IMR-90 (cell line): Measurements from ENCODE around the gene C10orf62. TPM values are rescaled to one million over a fixed set of nuclear protein-coding genes. Genes with fewer than 3 reads are reported as not detected.

Source experiments
- ATAC-seq: fragments of 200-7000 bp; cut with Tn5 transposase; 2 replicates; pipeline ENCODE4 v1.9.1; 2020; ENCODE audit warnings: low read depth, mild to moderate bottlenecking, moderate library complexity
- BruUV-seq: library from RNA; stranded (reverse); fragments of 400-500 nt; replicated peaks from 2 replicates; lab custom pipeline; 2021; lab: Mats Ljungman, UMichigan
- CTCF ChIA-PET: fragments of 300-600 bp; formaldehyde crosslinking; extraction: SDS; loops from one replicate; lab custom pipeline; 2021; ENCODE audit warnings: antibody characterized with exemption; lab: Yijun Ruan, JAX
- POLR2A ChIA-PET: fragments of 300-600 bp; sonication (Branson Sonifier 250); formaldehyde crosslinking; loops from one replicate; lab custom pipeline; 2022; ENCODE audit warnings: antibody characterized with exemption; ENCODE audit not compliant: unreplicated experiment; lab: Charles Lee
- DNase-seq: peaks from one replicate; pipeline ENCODE4 v3.0.0; 2013
- H2AFZ ChIP-seq: replicated peaks from 2 replicates; pipeline ENCODE3; 2013; ENCODE audit warnings: low read length, mild to moderate bottlenecking; ENCODE audit not compliant: poor library complexity
- H2AK5ac ChIP-seq: 2 replicates; pipeline ENCODE4 v1.6.1; 2013; ENCODE audit warnings: low read depth, low read length, inconsistent platforms
- H2AK9ac ChIP-seq: replicated peaks from 2 replicates; pipeline ENCODE3; 2013; ENCODE audit warnings: mild to moderate bottlenecking, low read depth, low read length, moderate library complexity; ENCODE audit not compliant: poor library complexity
- H2BK120ac ChIP-seq: 2 replicates; pipeline ENCODE4 v1.6.1; 2013; ENCODE audit warnings: low read depth, low read length, inconsistent platforms
- H2BK15ac ChIP-seq: 3 replicates; pipeline ENCODE4 v1.6.1; 2013; ENCODE audit warnings: low read depth, low read length, inconsistent platforms
- H2BK20ac ChIP-seq: 2 replicates; pipeline ENCODE4 v1.6.1; 2013; ENCODE audit warnings: low read depth, mild to moderate bottlenecking, inconsistent platforms, low read length, moderate library complexity
- H2BK5ac ChIP-seq: 2 replicates; pipeline ENCODE4 v1.6.1; 2013; ENCODE audit warnings: mild to moderate bottlenecking, low read depth, low read length, inconsistent platforms; ENCODE audit not compliant: poor library complexity, severe bottlenecking
- H3K14ac ChIP-seq: replicated peaks from 2 replicates; pipeline ENCODE4 v1.6.1; 2013; ENCODE audit warnings: low read depth, low read length, inconsistent platforms
- H3K18ac ChIP-seq: 2 replicates; pipeline ENCODE4 v1.6.1; 2013; ENCODE audit warnings: low read depth, low read length, control low read depth
- H3K23ac ChIP-seq: 2 replicates; pipeline ENCODE4 v1.6.1; 2013; ENCODE audit warnings: low read depth, low read length, inconsistent platforms
- H3K27ac ChIP-seq: 2 replicates; pipeline ENCODE4 v1.5.1; 2013; ENCODE audit warnings: mild to moderate bottlenecking, control low read depth, low read length; ENCODE audit not compliant: insufficient read depth
- H3K27me3 ChIP-seq: 2 replicates; pipeline ENCODE4 v1.6.1; 2013; ENCODE audit warnings: low read length; ENCODE audit not compliant: control insufficient read depth, insufficient read depth
- H3K36me3 ChIP-seq: 2 replicates; pipeline ENCODE4 v1.6.1; 2013; ENCODE audit warnings: low read length, mixed read lengths; ENCODE audit not compliant: control insufficient read depth, insufficient read depth
- H3K4ac ChIP-seq: 2 replicates; pipeline ENCODE4 v1.6.1; 2013; ENCODE audit warnings: low read depth, low read length, inconsistent platforms
- H3K4me1 ChIP-seq: 2 replicates; pipeline ENCODE4 v1.6.1; 2013; ENCODE audit warnings: low read length, mixed read lengths; ENCODE audit not compliant: control insufficient read depth, insufficient read depth
- H3K4me2 ChIP-seq: 2 replicates; pipeline ENCODE4 v1.6.1; 2013; ENCODE audit warnings: low read depth, mild to moderate bottlenecking, control low read depth, low read length, moderate library complexity
- H3K4me3 ChIP-seq: 2 replicates; pipeline ENCODE4 v1.5.1; 2013; ENCODE audit warnings: low read depth, mild to moderate bottlenecking, control low read depth, low read length, moderate library complexity; ENCODE audit not compliant: insufficient read depth
- H3K56ac ChIP-seq: 2 replicates; pipeline ENCODE4 v1.6.1; 2013; ENCODE audit warnings: low read length, inconsistent platforms; ENCODE audit not compliant: insufficient read depth; ENCODE audit errors: extremely low read depth
- H3K79me1 ChIP-seq, 2 experiments: 2 replicates each; pipeline ENCODE4 v1.6.1; 2013; ENCODE audit warnings: low read length in 2 of 2, inconsistent platforms in 1 of 2, low read depth in 1 of 2
- H3K9ac ChIP-seq: 2 replicates; pipeline ENCODE4 v1.6.1; 2013; ENCODE audit warnings: low read depth, low read length, control low read depth
- H3K9me1 ChIP-seq: 2 replicates; pipeline ENCODE4 v1.6.1; 2013; ENCODE audit warnings: low read length, inconsistent platforms; ENCODE audit not compliant: insufficient read depth
- H3K9me3 ChIP-seq: 2 replicates; pipeline ENCODE4 v1.6.1; 2013; ENCODE audit warnings: low read length; ENCODE audit not compliant: control insufficient read depth, insufficient read depth
- H4K20me1 ChIP-seq: 2 replicates; pipeline ENCODE4 v1.6.1; 2013; ENCODE audit warnings: low read length, inconsistent platforms; ENCODE audit not compliant: insufficient read depth
- H4K5ac ChIP-seq: 2 replicates; pipeline ENCODE4 v1.6.1; 2013; ENCODE audit warnings: mild to moderate bottlenecking, low read depth, low read length, control low read depth
- H4K8ac ChIP-seq, 2 experiments: 2 replicates each; pipeline ENCODE4 v1.6.1; 2013; ENCODE audit warnings: low read depth in 2 of 2, low read length in 2 of 2, control low read depth in 1 of 2, inconsistent platforms in 1 of 2
- H4K91ac ChIP-seq: 2 replicates; pipeline ENCODE4 v1.6.1; 2013; ENCODE audit warnings: low read depth, low read length, inconsistent platforms; ENCODE audit not compliant: insufficient read depth
- BHLHE40 ChIP-seq: fragments of 150-350 bp; IDR thresholded peaks from 2 replicates; pipeline ENCODE4 v1.6.1; 2016; ENCODE audit warnings: mild to moderate bottlenecking, low read depth, low read length
- CEBPB ChIP-seq: IDR thresholded peaks from 2 replicates; pipeline ENCODE4 v1.6.1; 2012; ENCODE audit warnings: low read depth, low read length, improper control_type of control experiment
- CHD1 ChIP-seq: IDR thresholded peaks from 2 replicates; pipeline ENCODE4 v1.6.1; 2012; ENCODE audit warnings: low read depth, low read length, improper control_type of control experiment
- CTCF ChIP-seq: conservative IDR thresholded peaks from 2 replicates; pipeline ENCODE4 v1.5.1; 2012; ENCODE audit warnings: mild to moderate bottlenecking, low read depth, low read length, improper control_type of control experiment
- ELK1 ChIP-seq: fragments of 150-350 bp; IDR thresholded peaks from 2 replicates; pipeline ENCODE4 v1.6.1; 2016; ENCODE audit warnings: low read depth, mild to moderate bottlenecking, low read length, moderate library complexity, borderline replicate concordance
- FOS ChIP-seq: fragments of 150-350 bp; IDR thresholded peaks from 2 replicates; pipeline ENCODE4 v1.6.1; 2016; ENCODE audit warnings: low read depth, low read length
- MAFK ChIP-seq: IDR thresholded peaks from 2 replicates; pipeline ENCODE4 v1.6.1; 2012; ENCODE audit warnings: low read depth, low read length, improper control_type of control experiment
- MXI1 ChIP-seq: IDR thresholded peaks from 2 replicates; pipeline ENCODE4 v1.6.1; 2012; ENCODE audit warnings: low read depth, mild to moderate bottlenecking, low read length, moderate library complexity, borderline replicate concordance
- NFE2L2 ChIP-seq: fragments of 150-350 bp; IDR thresholded peaks from 2 replicates; pipeline ENCODE4 v1.6.1; 2016; ENCODE audit warnings: low read depth, mild to moderate bottlenecking, low read length
- POLR2A ChIP-seq: IDR thresholded peaks from 2 replicates; pipeline ENCODE4 v1.6.1; 2012; ENCODE audit warnings: mild to moderate bottlenecking, low read depth, low read length
- RAD21 ChIP-seq: IDR thresholded peaks from 2 replicates; pipeline ENCODE4 v1.6.1; 2012; ENCODE audit warnings: low read length, improper control_type of control experiment
- RCOR1 ChIP-seq: IDR thresholded peaks from 2 replicates; pipeline ENCODE4 v1.6.1; 2012; ENCODE audit warnings: mild to moderate bottlenecking, low read length, improper control_type of control experiment; ENCODE audit not compliant: insufficient replicate concordance
- RFX5 ChIP-seq: IDR thresholded peaks from 2 replicates; pipeline ENCODE4 v1.8.0; 2012; ENCODE audit warnings: low read depth, mild to moderate bottlenecking, low read length, moderate library complexity
- SMC3 ChIP-seq: fragments of 150-350 bp; IDR thresholded peaks from 2 replicates; pipeline ENCODE4 v1.6.1; 2016; ENCODE audit warnings: low read depth, mild to moderate bottlenecking, antibody characterized with exemption, low read length, moderate library complexity
- USF2 ChIP-seq: fragments of 150-350 bp; IDR thresholded peaks from 2 replicates; pipeline ENCODE4 v1.6.1; 2017; ENCODE audit warnings: mild to moderate bottlenecking, antibody characterized with exemption, low read length, low read depth
- WGBS, 2 experiments: methylation state at CpG; one replicate each; pipeline versions ENCODE4 v1.1.5 to v1.1.7; 2013; ENCODE audit warnings: missing lambda C conversion rate in 2 of 2; ENCODE audit not compliant: insufficient read length in 1 of 2; ENCODE audit errors: extremely low coverage in 2 of 2; 5-methylcytosine and 5-hydroxymethylcytosine counted together
- dilution Hi-C: fragments of 300-500 bp; cut with HindIII; formaldehyde crosslinking; loops from one replicate; pipeline ENCODE4 v1.14.3; 2018; ENCODE audit warnings: low sequenced_read_pairs; ENCODE audit not compliant: unreplicated experiment
- in situ Hi-C: fragments of 300-500 bp; cut with MboI; formaldehyde crosslinking; loops from 3 replicates; pipeline ENCODE4 v1.14.3; 2019; ENCODE audit warnings: low sequenced_read_pairs, inconsistent platforms, mixed read lengths
- intact Hi-C: fragments of 100-400 bp; cut with micrococcal nuclease; formaldehyde crosslinking; loops from 2 replicates; pipeline ENCODE4 v1.10.0; 2022
- polyA plus RNA-seq, 3 experiments: library from polyadenylated mRNA; depleted of rRNA; stranded (reverse); fragments of >200 nt; gene quantifications; 2 replicates each; pipeline ENCODE4 v1.2.3, GENCODE V29; 2012; ENCODE audit warnings: low replicate concordance in 1 of 3
- total RNA-seq: library from RNA; depleted of rRNA; stranded (reverse); fragments of >200 nt; gene quantifications from 2 replicates; pipeline ENCODE4 v1.2.3, GENCODE V29; 2012

C10orf62 gene
- total and polyA plus RNA-seq, 2 of the 4 experiments (the other 2 are of a cell fraction), result not detected

GRCh38 chr10:97564776-97565175 lies 24.7 kb upstream of the C10orf62 start:
- Histone ChIP-seq H4K91ac (no peak overlapping the region), H3K4ac (no peak overlapping the region), H3K27me3 (no peaks in the 10 kb centered on the region), H4K8ac (no peak overlapping the region), H2BK120ac (no peak overlapping the region), H2AK5ac (no peak overlapping the region), H2BK5ac (no peak overlapping the region), H2AFZ (no peak overlapping the region), H3K9me3 (no peaks in the 10 kb centered on the region), H3K9ac (no peak overlapping the region), H3K4me3 (no peak overlapping the region), H4K5ac (no peak overlapping the region), H3K9me1 (no peaks in the 10 kb centered on the region), H4K20me1 (no peaks in the 10 kb centered on the region), H3K4me1 (no peaks in the 10 kb centered on the region), H3K27ac (no peak overlapping the region), H3K79me1 (peaks cover 11 to 18% of the 10 kb centered on the region in 2 experiments; a peak in 2 of 4 replicates), H3K14ac (no peak overlapping the region), H3K4me2 (no peak overlapping the region), H2AK9ac (no peak overlapping the region), H3K23ac (no peak overlapping the region), H2BK20ac (no peak overlapping the region), H3K56ac (no peak overlapping the region), H2BK15ac (no peak overlapping the region), H3K18ac (no peak overlapping the region), H3K36me3 (peaks cover 12% of the 10 kb centered on the region)
- dilution Hi-C loops, result no loop called here
- WGBS, 2 experiments, result 33% methylated on average over 1 of the region's 4 CpGs; no CpG with 5 or more reads in 1 of the 2 experiments
- no TSS peak for BruUV-seq
- no peak; the same call in 1 of the 2 replicates for TF ChIP-seq BHLHE40
- no peak for TF ChIP-seq CEBPB
- TF ChIP-seq POLR2A, result no peak
- no peak for TF ChIP-seq NFE2L2
- TF ChIP-seq FOS, result no peak
- TF ChIP-seq CHD1, result no peak
- TF ChIP-seq MAFK, result no peak
- no peak for TF ChIP-seq MXI1
- TF ChIP-seq RCOR1, result no peak
- no peak for TF ChIP-seq SMC3
- no peak for TF ChIP-seq CTCF
- TF ChIP-seq ELK1, result no peak
- no peak for TF ChIP-seq USF2
- no peak for TF ChIP-seq RAD21
- no peak for TF ChIP-seq RFX5
- intact Hi-C loops, result no loop called here
- ATAC-seq, result no peak
- POLR2A ChIA-PET, result no interaction called here
- peak; percentile 24 for DNase-seq
- in situ Hi-C loops, result no loop called here
- CTCF ChIA-PET, result no interaction called here
